Measurements from ENCODE around the gene PCBP3. TPM values are rescaled to one million over a fixed set of nuclear protein-coding genes. Genes with fewer than 3 reads are reported as not detected.

Gene PCBP3
- total and polyA plus RNA-seq, 12 donors = 1.7 to 15.8 (median 4.7) TPM

DNA sequence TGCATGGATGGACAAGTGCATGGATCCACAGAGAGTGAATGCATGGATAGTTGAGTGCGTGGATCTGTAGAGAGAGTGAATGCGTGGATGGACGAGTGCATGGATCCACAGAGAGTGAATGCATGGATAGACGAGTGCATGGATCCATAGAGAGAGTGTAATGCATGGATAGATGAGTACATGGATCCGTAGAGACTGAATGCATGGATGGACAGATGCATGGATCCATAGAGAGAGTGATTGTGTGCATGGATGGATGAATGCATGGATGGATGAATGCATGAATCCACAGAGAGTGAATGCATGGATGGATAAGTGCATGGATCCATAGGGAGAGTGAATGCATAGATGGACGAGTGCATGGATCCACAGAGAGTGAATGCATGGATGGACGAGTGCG lies 153.8 kb downstream of the PCBP3 start:
- Histone ChIP-seq H3K27me3 (no peaks in the 10 kb centered on the region), H3K4me3 (no peak overlapping the region), H3K4me1 (replicated peaks in 1 of 2) (no peaks in the 10 kb centered on the region), H3K36me3 (replicated peaks in 1 of 2) (no peaks in the 10 kb centered on the region), H3K9me3 (replicated peaks in 1 of 3) (no peaks in the 10 kb centered on the region), H3K27ac (no peak overlapping the region)
- intact Hi-C loops (cut with DNase I) = no loop called here
- no peak for DNase-seq
- TF ChIP-seq POLR2A (IDR thresholded peaks at IDR 0.05) = no peak
- TF ChIP-seq, protein P1, sequence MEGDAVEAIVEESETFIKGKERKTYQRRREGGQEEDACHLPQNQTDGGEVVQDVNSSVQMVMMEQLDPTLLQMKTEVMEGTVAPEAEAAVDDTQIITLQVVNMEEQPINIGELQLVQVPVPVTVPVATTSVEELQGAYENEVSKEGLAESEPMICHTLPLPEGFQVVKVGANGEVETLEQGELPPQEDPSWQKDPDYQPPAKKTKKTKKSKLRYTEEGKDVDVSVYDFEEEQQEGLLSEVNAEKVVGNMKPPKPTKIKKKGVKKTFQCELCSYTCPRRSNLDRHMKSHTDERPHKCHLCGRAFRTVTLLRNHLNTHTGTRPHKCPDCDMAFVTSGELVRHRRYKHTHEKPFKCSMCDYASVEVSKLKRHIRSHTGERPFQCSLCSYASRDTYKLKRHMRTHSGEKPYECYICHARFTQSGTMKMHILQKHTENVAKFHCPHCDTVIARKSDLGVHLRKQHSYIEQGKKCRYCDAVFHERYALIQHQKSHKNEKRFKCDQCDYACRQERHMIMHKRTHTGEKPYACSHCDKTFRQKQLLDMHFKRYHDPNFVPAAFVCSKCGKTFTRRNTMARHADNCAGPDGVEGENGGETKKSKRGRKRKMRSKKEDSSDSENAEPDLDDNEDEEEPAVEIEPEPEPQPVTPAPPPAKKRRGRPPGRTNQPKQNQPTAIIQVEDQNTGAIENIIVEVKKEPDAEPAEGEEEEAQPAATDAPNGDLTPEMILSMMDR (IDR thresholded peaks at IDR 0.05) = no peak
- 46 to 64% (median 56%) methylated on average over 8 of the region's 8 CpGs for WGBS, 4 donors

DNA sequence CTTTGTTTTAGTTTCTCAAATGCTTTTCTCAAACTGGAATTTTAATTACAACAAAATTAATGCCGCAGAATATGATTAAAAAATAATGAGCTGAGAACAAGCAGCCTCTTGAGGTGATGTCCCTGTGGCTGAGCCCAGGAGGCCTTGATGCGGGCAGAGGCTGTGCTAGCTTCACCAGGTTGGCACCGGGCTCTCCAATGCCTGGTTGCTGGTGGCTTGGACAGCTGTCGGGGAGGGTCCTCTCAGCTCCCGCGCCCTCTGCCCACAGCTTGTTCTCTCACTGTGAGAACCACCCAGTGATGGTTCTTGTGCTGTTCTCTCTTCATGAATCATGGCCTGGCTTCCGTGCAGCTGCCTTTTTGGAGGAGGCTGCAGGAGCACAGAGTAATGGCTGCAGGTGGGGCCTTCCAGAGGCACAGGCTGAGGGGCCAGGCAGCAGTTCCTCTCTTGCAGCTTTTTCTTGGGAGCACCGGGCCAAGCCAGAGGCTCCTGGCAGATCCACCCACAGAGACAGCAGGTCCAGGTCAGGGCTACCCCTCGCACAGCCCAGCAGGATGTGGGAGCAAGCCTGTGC lies 156.3 kb downstream of the PCBP3 start:
- no peaks in the 10 kb centered on the region for H3K9me3 ChIP-seq (replicated peaks in 1 of 3)
- no peak for DNase-seq

DNA sequence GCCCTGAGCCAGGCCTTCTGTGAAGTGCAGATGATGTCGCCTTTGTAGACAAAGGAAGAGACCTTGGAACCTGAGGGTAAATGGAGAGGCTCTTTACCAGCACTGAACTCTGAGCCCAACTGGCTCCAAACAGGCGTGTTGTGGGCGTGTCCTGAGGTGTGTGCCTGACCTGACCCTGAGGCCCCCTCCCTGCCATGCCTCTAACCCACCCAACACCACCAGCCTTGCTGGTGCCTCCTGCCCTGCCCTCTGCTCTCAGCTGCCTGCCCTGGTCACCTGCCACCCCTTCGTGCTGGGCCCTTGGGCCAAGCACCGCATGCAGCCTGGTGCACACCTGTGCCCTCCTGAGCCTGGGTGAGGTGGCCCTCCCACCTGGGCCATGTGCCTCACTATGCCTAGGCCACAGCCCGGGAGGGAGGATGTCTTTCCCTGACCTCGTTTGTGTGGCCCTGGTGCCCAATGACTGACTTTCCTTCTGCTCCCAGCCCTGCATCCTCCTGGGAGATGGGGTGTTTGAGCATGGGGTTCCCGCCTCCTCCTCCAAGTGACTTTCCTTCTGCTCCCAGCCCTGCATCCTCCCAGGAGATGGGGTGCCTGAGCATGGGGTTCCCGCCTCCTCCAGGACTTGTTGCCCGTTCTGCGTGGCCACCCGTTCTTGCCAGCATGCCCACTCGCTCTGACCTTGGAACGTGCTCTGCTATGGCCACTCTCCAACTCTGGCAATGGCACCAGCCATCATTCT lies 157.0 kb downstream of the PCBP3 start:
- intact Hi-C loops (cut with DNase I) = no loop called here
- DNase-seq = no peak
- Histone ChIP-seq H3K4me3 (no peak overlapping the region), H3K9me3 (replicated peaks in 1 of 3) (no peaks in the 10 kb centered on the region), H3K4me1 (replicated peaks in 1 of 2) (no peaks in the 10 kb centered on the region), H3K27me3 (no peaks in the 10 kb centered on the region), H3K27ac (no peak overlapping the region), H3K36me3 (replicated peaks in 1 of 2) (no peaks in the 10 kb centered on the region)
- 72 to 90% (median 78%) methylated on average over 8 to 14 of the region's 14 CpGs for WGBS, 4 donors
- TF ChIP-seq, protein P1 (IDR thresholded peaks at IDR 0.05) = no peak
- no peak for TF ChIP-seq POLR2A (IDR thresholded peaks at IDR 0.05)

More for the DNA sequence above, 156.3 kb downstream of the PCBP3 start:
- H3K36me3 ChIP-seq (replicated peaks in 1 of 2) = no peaks in the 10 kb centered on the region
- no peak overlapping the region for H3K27ac ChIP-seq
- WGBS, 4 donors = 76 to 93% (median 85%) methylated on average over 4 to 9 of the region's 9 CpGs
- H3K4me3 ChIP-seq = no peak overlapping the region
- no peaks in the 10 kb centered on the region for H3K4me1 ChIP-seq (replicated peaks in 1 of 2)
- no peak for TF ChIP-seq POLR2A (IDR thresholded peaks at IDR 0.05)
- TF ChIP-seq, protein P1 (IDR thresholded peaks at IDR 0.05) = no peak
- intact Hi-C loops (cut with DNase I) = no loop called here
- H3K27me3 ChIP-seq = no peaks in the 10 kb centered on the region

DNA sequence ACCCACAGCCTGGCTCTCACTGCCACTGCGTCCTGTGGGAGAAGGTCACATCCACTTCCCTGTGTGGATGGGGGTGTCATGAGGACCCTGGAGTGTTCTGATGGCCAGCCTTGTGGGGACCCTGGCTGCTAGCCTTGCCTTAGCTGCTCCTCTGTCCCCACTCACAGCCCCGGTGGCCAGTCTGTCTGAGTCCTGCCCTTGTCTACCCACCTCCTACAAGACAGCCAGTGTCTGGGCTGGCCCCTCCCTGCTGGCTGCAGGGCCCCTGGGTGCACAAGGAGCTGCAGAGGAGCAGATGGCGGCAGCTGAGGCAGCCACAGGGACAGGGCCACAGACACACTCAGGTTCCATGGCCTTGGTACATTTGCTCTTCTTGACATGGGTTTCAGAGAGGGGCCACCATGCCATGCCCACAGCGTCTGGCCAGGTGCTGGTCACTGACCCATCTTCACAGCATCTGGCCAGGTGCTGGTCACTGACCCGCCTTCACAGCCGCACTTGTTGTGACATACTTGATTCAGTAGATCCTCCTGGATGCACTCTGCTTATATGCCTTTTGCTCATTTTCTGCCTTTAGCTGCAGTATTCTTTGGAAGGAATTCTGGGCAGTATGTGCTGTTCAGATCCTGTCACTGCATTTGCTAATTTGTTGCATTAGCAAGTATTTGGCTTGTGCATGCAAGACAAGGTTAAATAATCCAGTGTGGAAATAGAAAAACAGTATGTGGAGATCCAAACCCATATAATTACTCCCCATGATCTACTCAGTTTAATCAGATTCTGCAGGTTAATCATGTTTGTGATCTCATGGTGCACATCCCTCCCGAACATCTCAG lies 157.8 kb downstream of the PCBP3 start:
- Histone ChIP-seq H3K36me3 (replicated peaks in 1 of 2) (no peaks in the 10 kb centered on the region), H3K27me3 (no peaks in the 10 kb centered on the region), H3K4me1 (replicated peaks in 1 of 2) (no peaks in the 10 kb centered on the region), H3K9me3 (replicated peaks in 1 of 3) (no peaks in the 10 kb centered on the region), H3K27ac (no peak overlapping the region), H3K4me3 (no peak overlapping the region)
- WGBS, 4 donors = 76 to 92% (median 89%) methylated on average over 4 to 7 of the region's 7 CpGs
- DNase-seq = no peak
- TF ChIP-seq, protein P1 (IDR thresholded peaks at IDR 0.05) = no peak
- no peak for TF ChIP-seq POLR2A (IDR thresholded peaks at IDR 0.05)
- intact Hi-C loops (cut with DNase I) = no loop called here
